ENCODE measurements around the gene AADACL4. TPM values are rescaled to one million over a fixed set of nuclear protein-coding genes. Genes with fewer than 3 reads are reported as not detected.

AADACL4 gene
- total and polyA plus RNA-seq, 2 experiments from 2014 or later: 0.20 TPM; not detected in 1

DNA sequence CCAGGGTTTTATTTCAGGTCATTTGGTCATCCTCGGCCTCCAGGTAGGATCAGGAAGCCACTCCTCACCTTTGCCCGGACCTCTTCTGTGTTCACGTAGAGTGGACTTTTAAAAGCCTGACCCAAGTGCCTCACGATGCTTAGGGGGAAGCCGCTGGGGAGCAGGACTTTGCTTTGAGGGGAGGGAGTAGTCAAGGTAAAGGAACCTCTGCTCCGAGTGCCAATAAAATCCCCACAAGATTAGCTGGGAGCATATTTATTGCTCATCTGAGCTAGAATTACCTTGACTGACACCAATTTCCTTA lies 25.3 kb upstream of the AADACL4 start:
- no peak for DNase-seq (ENCODE audit: low spot score)
- H3K36me3 ChIP-seq (replicated peaks; ENCODE audit: insufficient read depth, low read depth): no peaks in the 10 kb centered on the region
- H3K9me3 ChIP-seq (ENCODE audit: low read depth): no peaks in the 10 kb centered on the region
- peaks cover 49% of the 10 kb centered on the region for H3K4me1 ChIP-seq (ENCODE audit: insufficient read depth)
- H4K20me1 ChIP-seq (ENCODE audit: insufficient read depth, poor library complexity, severe bottlenecking): peaks cover 4% of the 10 kb centered on the region
- peak overlapping the region; percentile 85 for H3K4me2 ChIP-seq
- no peak overlapping the region for H2AFZ ChIP-seq
- H3K27ac ChIP-seq: peak overlapping the region; percentile 97
- TF ChIP-seq EZH2 (IDR thresholded peaks at IDR 0.05; ENCODE audit: borderline replicate concordance): no peak
- TF ChIP-seq, protein P1, sequence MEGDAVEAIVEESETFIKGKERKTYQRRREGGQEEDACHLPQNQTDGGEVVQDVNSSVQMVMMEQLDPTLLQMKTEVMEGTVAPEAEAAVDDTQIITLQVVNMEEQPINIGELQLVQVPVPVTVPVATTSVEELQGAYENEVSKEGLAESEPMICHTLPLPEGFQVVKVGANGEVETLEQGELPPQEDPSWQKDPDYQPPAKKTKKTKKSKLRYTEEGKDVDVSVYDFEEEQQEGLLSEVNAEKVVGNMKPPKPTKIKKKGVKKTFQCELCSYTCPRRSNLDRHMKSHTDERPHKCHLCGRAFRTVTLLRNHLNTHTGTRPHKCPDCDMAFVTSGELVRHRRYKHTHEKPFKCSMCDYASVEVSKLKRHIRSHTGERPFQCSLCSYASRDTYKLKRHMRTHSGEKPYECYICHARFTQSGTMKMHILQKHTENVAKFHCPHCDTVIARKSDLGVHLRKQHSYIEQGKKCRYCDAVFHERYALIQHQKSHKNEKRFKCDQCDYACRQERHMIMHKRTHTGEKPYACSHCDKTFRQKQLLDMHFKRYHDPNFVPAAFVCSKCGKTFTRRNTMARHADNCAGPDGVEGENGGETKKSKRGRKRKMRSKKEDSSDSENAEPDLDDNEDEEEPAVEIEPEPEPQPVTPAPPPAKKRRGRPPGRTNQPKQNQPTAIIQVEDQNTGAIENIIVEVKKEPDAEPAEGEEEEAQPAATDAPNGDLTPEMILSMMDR (IDR thresholded peaks at IDR 0.05; ENCODE audit: poor library complexity): no peak
- TF ChIP-seq EZH2phosphoT487 (IDR thresholded peaks at IDR 0.05; ENCODE audit: low read depth, severe bottlenecking, unreplicated experiment): no peak
- H3K27me3 ChIP-seq: no peaks in the 10 kb centered on the region
- peak overlapping the region; percentile 41 for H3K4me3 ChIP-seq
- no peaks in the 10 kb centered on the region for H3K9me2 ChIP-seq (replicated peaks; ENCODE audit: insufficient read depth)
- 1% methylated on average over 6 of the region's 6 CpGs for WGBS (ENCODE audit: low lambda C conversion rate, missing lambda C conversion rate)
- H3K79me2 ChIP-seq: peaks cover 36% of the 10 kb centered on the region

DNA sequence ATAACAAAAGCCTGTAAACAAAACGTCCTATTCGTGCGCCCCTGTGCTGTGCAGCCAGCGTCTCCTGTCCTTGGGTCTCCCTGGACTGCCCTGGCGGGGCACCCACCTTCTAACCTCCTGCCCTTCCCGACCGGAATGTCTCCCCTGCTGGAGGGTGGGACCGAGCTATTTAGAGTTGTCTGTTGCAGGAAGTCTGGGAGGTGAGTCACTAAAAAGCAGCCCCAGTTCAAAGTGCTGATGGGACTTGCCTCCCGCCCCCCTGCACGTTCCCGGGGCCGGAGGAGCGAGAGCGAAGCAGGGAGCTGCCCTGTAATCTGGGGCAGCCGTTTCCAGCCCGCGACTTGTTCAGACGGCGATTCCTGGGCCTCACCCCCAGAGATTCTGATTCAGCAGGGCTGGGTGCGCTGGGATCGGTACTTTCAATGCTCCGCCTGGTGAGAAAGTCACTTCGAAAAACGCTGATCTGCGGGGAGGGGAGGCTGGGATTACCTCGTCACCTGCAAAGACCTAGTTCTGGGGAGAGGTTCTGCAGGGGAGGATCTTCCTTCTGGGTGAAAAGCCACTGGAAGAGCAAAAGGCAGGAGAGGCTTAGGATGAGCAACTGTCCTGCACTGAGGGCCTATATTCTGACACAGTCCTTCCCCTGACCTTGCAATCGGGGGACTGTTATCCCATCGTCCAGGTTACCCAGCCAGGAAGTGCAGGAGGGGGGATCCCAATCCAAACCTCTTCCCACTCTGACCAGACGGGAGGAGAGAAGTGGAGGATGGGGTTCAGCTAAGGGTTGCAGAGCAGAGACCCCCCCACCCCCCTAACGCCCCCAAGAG lies 24.7 kb upstream of the AADACL4 start:
- 3% methylated on average over 28 of the region's 30 CpGs for WGBS (ENCODE audit: low lambda C conversion rate, missing lambda C conversion rate)
- peak overlapping the region; percentile 41 for H3K4me3 ChIP-seq
- H2AFZ ChIP-seq: no peak overlapping the region
- TF ChIP-seq EZH2 (IDR thresholded peaks at IDR 0.05; ENCODE audit: borderline replicate concordance): no peak
- TF ChIP-seq EZH2phosphoT487 (IDR thresholded peaks at IDR 0.05; ENCODE audit: low read depth, severe bottlenecking, unreplicated experiment): no peak
- TF ChIP-seq, protein P1 (IDR thresholded peaks at IDR 0.05; ENCODE audit: poor library complexity): no peak
- peak overlapping the region; percentile 85 for H3K4me2 ChIP-seq
- H3K27me3 ChIP-seq: no peaks in the 10 kb centered on the region
- H3K9me2 ChIP-seq (replicated peaks; ENCODE audit: insufficient read depth): no peaks in the 10 kb centered on the region
- peak overlapping the region; percentile 97 for H3K27ac ChIP-seq
- H3K9me3 ChIP-seq (ENCODE audit: low read depth): no peaks in the 10 kb centered on the region
- H3K79me2 ChIP-seq: peaks cover 30% of the 10 kb centered on the region
- peak; percentile 91 for DNase-seq (ENCODE audit: low spot score)
- H3K4me1 ChIP-seq (ENCODE audit: insufficient read depth): peaks cover 49% of the 10 kb centered on the region
- no peaks in the 10 kb centered on the region for H3K36me3 ChIP-seq (replicated peaks; ENCODE audit: insufficient read depth, low read depth)
- H4K20me1 ChIP-seq (ENCODE audit: insufficient read depth, poor library complexity, severe bottlenecking): peaks cover under 1% of the 10 kb centered on the region

GRCh38 chr1:12619792-12620487 lies 23.9 kb upstream of the AADACL4 start:
- TF ChIP-seq EZH2 (IDR thresholded peaks at IDR 0.05; ENCODE audit: borderline replicate concordance) (no peak), EZH2phosphoT487 (IDR thresholded peaks at IDR 0.05; ENCODE audit: low read depth, severe bottlenecking, unreplicated experiment) (no peak)
- TF ChIP-seq, protein P1 (IDR thresholded peaks at IDR 0.05; ENCODE audit: poor library complexity): peak; percentile 93
- H3K27ac ChIP-seq: peak overlapping the region; percentile 97
- no peak overlapping the region for H2AFZ ChIP-seq
- peaks cover 44% of the 10 kb centered on the region for H3K4me1 ChIP-seq (ENCODE audit: insufficient read depth)
- no peaks in the 10 kb centered on the region for H3K27me3 ChIP-seq
- WGBS (ENCODE audit: low lambda C conversion rate, missing lambda C conversion rate): 18% methylated on average over 23 of the region's 23 CpGs
- no peak overlapping the region for H3K4me3 ChIP-seq
- H3K79me2 ChIP-seq: peaks cover 23% of the 10 kb centered on the region
- H3K9me2 ChIP-seq (replicated peaks; ENCODE audit: insufficient read depth): no peaks in the 10 kb centered on the region
- H3K9me3 ChIP-seq (ENCODE audit: low read depth): no peaks in the 10 kb centered on the region
- no peaks in the 10 kb centered on the region for H3K36me3 ChIP-seq (replicated peaks; ENCODE audit: insufficient read depth, low read depth)
- peak; percentile 94 for DNase-seq (ENCODE audit: low spot score)
- H3K4me2 ChIP-seq: peak overlapping the region; percentile 85
- H4K20me1 ChIP-seq (ENCODE audit: insufficient read depth, poor library complexity, severe bottlenecking): no peaks in the 10 kb centered on the region

All from hepatocyte (in vitro differentiated cells).